ENCODE measurements around the gene FERMT1. TPM values are rescaled to one million over a fixed set of nuclear protein-coding genes. Genes with fewer than 3 reads are reported as not detected.

Gene FERMT1
- total RNA-seq, 1 experiment from 2014 or later: 1.3 TPM

GRCh38 chr20:6126846-6127245, 4.0 kb upstream of the FERMT1 start:
- Histone ChIP-seq H3K27ac (ENCODE audit: low read depth, low read length, poor library complexity, severe bottlenecking) (no peak overlapping the region), H3K4me1 (ENCODE audit: insufficient read depth, low read length, poor library complexity, severe bottlenecking) (peaks cover 4% of the 10 kb centered on the region), H3K27me3 (replicated peaks; ENCODE audit: insufficient read depth, low read depth, low read length, poor library complexity) (peaks cover 12% of the 10 kb centered on the region), H3K9me3 (ENCODE audit: low read depth, low read length, poor library complexity, severe bottlenecking) (no peaks in the 10 kb centered on the region), H3K4me3 (ENCODE audit: low read depth, low read length, poor library complexity, severe bottlenecking) (no peak overlapping the region), H3K36me3 (ENCODE audit: insufficient read depth, low read length, poor library complexity, severe bottlenecking) (no peaks in the 10 kb centered on the region)
- no TSS peak for BruUV-seq (replicated peaks)
- ChIA-PET POLR2A (ENCODE audit: low non-redundant PET) (no interaction called here), CTCF (no interaction called here)
- TF ChIP-seq EZH2 (IDR thresholded peaks at IDR 0.05; ENCODE audit: borderline replicate concordance, low read depth, low read length, poor library complexity, severe bottlenecking) (no peak), CTCF (conservative IDR thresholded peaks at IDR 0.05; ENCODE audit: low read depth, low read length) (no peak)
- intact Hi-C loops (cut with micrococcal nuclease; ENCODE audit: unreplicated experiment): no loop called here
- no peak for DNase-seq (ENCODE audit: low spot score)

GRCh38 chr20:6123649-6124014, 802 bp upstream of the FERMT1 start:
- POLR2A ChIA-PET (ENCODE audit: low non-redundant PET): no interaction called here

GRCh38 chr20:6122111-6122872, 538 bp downstream of the FERMT1 start:
- no peak for DNase-seq (ENCODE audit: low spot score)
- Histone ChIP-seq H3K4me3 (ENCODE audit: low read depth, low read length, poor library complexity, severe bottlenecking) (peak overlapping the region; percentile 41), H3K36me3 (ENCODE audit: insufficient read depth, low read length, poor library complexity, severe bottlenecking) (no peaks in the 10 kb centered on the region), H3K27ac (ENCODE audit: low read depth, low read length, poor library complexity, severe bottlenecking) (no peak overlapping the region), H3K27me3 (replicated peaks; ENCODE audit: insufficient read depth, low read depth, low read length, poor library complexity) (peaks cover 14% of the 10 kb centered on the region), H3K9me3 (ENCODE audit: low read depth, low read length, poor library complexity, severe bottlenecking) (no peaks in the 10 kb centered on the region), H3K4me1 (ENCODE audit: insufficient read depth, low read length, poor library complexity, severe bottlenecking) (peaks cover 11% of the 10 kb centered on the region)
- ChIA-PET CTCF (no interaction called here), POLR2A (ENCODE audit: low non-redundant PET) (no interaction called here)
- TF ChIP-seq CTCF (conservative IDR thresholded peaks at IDR 0.05; ENCODE audit: low read depth, low read length) (no peak), EZH2 (IDR thresholded peaks at IDR 0.05; ENCODE audit: borderline replicate concordance, low read depth, low read length, poor library complexity, severe bottlenecking) (no peak)
- no TSS peak for BruUV-seq (replicated peaks)
- intact Hi-C loops (cut with micrococcal nuclease; ENCODE audit: unreplicated experiment): no loop called here

More at GRCh38 chr20:6123649-6124014, 802 bp upstream of the FERMT1 start:
- no TSS peak for BruUV-seq (replicated peaks)
- intact Hi-C loops (cut with micrococcal nuclease; ENCODE audit: unreplicated experiment): no loop called here
- Histone ChIP-seq H3K36me3 (ENCODE audit: insufficient read depth, low read length, poor library complexity, severe bottlenecking) (no peaks in the 10 kb centered on the region), H3K4me3 (ENCODE audit: low read depth, low read length, poor library complexity, severe bottlenecking) (no peak overlapping the region), H3K9me3 (ENCODE audit: low read depth, low read length, poor library complexity, severe bottlenecking) (no peaks in the 10 kb centered on the region), H3K27ac (ENCODE audit: low read depth, low read length, poor library complexity, severe bottlenecking) (no peak overlapping the region), H3K4me1 (ENCODE audit: insufficient read depth, low read length, poor library complexity, severe bottlenecking) (peaks cover 11% of the 10 kb centered on the region), H3K27me3 (replicated peaks; ENCODE audit: insufficient read depth, low read depth, low read length, poor library complexity) (peaks cover 14% of the 10 kb centered on the region)
- CTCF ChIA-PET: no interaction called here
- DNase-seq (ENCODE audit: low spot score): no peak
- TF ChIP-seq CTCF (conservative IDR thresholded peaks at IDR 0.05; ENCODE audit: low read depth, low read length): no peak
- TF ChIP-seq EZH2 (IDR thresholded peaks at IDR 0.05; ENCODE audit: borderline replicate concordance, low read depth, low read length, poor library complexity, severe bottlenecking): no peak

Data from A673 (cell line).